Pulmonary artery endothelial cell (primary cell): Measurements from ENCODE around the gene GMEB1. TPM values are rescaled to one million over a fixed set of nuclear protein-coding genes. Genes with fewer than 3 reads are reported as not detected.
"Not testable (repeated sequence)": the region's sequence is repeated elsewhere in the genome, so short reads cannot be mapped to it uniquely, and the experiment has no call there.

Source experiments
- DNase-seq: peaks from one replicate; pipeline ENCODE4 v3.0.0-alpha.2; 2011; ENCODE audit warnings: low read depth, low spot score
- total RNA-seq: library from RNA; depleted of rRNA; stranded (reverse); fragments of >200 nt; gene quantifications from 2 replicates; pipeline ENCODE4 v1.2.3, GENCODE V29; 2014

GMEB1 gene
- total RNA-seq, 1 donor from 2014 or later, result 8.4 TPM

DNA sequence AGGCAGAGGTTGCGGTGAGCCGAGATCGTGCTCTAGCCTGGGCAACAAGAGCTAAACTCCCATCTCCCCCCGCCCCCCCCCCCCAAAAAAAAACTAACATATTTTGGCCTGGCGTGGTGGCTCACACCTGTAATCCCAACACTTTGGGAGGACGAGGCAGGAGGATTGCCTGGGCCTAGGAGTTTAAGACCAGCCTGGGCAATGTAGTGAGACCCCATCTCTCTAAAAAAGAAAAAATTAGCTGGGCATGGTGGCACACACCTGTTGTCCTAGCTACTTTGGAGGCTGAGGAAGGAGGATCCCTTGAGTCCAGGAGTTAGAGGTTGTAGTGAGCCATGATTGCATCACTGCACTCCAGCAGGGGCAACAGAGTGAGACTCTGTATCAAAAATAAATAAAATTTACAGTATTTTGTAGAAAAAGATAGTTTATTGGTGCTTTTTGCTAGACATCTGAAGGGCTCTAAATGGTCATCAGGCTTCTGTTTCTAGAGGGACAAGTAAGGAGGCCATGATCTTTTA is 77.1 kb downstream of the GMEB1 start:
- DNase-seq, result no peak

DNA sequence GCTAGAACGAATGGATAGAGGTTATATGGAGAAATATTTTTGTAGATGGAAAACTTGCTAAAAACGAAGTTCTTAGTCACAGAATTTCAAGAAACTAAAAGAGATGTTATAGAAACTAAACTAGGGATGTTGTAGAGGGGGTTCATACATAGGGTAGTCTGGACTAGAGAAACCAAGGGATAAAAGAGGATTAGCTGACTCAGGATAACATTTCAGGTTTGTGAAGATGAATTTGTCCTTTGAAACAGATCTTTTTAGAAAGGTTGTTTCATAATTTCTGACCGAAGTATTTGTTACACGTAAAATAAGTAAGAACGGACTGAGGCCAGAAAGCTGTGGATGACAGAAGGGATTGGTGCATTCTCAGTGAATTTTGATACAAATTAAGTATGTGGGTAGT is 81.7 kb downstream of the GMEB1 start:
- no peak for DNase-seq

DNA sequence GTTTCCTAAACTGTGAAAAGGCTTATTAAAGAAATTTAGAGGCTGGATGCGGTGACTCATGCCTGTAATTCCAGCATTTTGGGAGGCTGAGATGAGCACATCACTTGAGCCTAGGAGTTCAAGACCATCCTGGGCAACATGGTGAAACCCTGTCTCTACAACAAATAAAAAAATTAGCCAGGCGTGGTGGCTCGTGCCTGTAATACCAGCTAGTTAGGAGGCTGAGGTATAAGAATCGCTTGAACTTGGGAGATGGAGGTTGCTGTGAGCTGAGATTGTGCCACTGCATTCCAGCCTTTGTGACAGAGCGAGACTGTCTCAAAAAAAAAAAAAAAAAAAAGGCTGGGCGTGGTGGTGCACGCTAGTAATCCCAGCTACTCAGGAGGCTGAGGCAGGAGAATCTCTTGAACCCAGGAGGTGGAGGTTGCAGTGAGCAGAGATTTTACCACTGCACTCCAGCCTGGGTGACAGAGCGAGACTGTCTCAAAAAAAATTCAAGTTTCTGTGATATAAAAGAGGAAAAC is 82.2 kb downstream of the GMEB1 start:
- DNase-seq, result not testable (repeated sequence)

DNA sequence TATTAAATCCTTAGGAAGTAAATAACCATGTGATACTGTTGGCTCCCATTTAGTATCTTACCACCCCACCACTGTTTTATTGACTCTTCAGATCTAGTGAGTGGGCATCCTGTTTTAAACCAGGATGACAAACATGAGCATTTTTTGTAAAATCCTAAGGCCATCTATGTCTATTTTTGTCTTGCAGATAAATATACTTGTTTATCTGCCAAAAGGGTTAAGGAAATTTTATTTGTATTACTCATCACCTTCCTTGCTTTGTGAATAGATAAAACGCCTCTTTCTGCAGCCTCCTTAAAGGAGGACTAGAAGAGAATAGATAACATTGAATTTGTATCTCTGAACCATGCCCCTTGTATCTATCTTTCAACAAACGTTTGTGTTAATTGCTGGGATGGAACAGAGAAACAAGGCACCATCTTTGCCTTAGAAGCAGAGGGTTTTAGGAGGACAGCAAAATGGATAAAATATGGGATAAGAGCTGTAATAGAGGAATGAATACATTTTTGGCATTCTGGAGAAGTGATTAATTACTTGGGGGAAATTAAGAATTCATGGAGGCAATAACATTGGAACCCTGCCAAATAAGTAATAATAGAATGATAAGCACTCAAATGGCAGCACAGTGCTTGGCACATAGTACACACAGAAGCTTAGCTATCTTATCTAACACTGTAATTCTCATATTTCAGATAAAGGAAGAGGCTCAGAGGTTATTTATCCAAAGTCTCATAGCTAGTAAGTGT is 82.9 kb downstream of the GMEB1 start:
- no peak for DNase-seq

DNA sequence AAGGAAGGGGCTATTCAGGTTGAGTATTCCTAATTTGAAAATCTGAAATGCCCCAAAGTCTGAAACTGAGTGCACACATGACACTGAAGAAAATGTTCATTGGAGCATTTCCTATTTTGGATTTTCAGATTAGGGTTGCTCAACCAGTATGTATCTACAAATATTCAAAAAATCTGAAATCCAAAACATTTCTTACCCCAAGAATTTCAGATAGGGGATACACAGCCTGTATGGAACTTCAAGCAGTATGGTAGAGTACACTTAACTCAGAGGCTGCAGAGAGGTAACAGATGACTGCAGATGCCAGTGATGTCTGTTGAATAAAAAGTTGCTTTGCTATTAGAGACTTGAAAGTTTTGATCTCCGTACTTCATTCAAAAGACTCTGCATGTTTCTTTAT is 87.1 kb downstream of the GMEB1 start:
- no peak for DNase-seq

DNA sequence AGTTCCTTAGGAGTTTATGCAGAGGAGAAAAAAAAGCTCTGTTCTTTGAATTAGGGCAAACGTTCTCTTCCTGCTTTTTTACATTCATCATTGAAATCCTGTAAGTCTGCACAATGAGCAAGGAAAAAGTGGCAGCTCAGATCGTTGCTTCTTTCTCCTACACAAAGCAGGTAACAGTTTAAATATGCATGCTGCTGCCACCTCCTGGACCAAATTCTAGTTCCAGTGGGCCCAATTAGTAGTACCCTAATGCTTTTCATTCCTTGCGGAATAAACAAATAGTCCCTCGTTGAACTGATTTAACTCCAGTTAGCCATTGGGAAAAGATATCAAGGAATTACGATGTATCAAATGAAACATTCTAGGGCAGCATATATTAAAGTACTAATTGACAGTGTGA is 88.3 kb downstream of the GMEB1 start:
- no peak for DNase-seq

DNA sequence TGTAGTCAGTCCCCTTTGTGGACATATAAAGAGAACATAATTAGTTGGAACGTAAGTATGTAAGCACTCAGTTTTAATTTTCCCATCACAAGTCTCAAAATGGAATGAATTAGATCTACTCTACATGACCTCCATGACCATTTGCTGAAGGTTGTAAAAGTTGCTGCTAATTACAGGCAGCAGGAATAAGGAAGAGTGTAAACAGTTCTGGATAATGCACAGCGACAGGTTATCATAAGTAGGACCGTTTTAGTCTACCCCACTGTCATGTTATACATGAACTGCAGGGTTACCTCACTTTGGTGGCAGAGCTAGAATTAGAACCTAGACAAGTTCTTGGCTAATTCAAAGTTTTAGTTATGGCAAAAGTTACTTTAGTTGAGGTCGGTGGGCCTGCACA is 89.8 kb downstream of the GMEB1 start:
- no peak for DNase-seq

DNA sequence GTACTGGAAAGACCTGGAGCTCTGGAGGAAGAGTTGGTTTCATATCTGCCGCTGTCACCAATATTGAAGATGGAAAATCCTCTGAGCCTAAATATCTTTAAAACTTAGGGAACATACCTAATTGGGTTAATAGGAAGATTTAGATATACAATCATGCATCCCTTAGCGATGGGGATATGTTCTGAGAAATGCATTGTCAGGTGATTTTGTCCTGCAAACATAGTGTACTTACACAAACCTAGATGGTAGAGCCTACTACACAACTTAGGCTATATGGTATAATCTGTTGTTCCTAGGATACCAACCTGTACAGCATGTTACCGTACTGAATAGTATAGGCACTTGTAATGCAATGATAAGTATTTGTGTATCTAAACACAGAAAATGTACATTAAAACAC is 90.7 kb downstream of the GMEB1 start:
- DNase-seq, result no peak

DNA sequence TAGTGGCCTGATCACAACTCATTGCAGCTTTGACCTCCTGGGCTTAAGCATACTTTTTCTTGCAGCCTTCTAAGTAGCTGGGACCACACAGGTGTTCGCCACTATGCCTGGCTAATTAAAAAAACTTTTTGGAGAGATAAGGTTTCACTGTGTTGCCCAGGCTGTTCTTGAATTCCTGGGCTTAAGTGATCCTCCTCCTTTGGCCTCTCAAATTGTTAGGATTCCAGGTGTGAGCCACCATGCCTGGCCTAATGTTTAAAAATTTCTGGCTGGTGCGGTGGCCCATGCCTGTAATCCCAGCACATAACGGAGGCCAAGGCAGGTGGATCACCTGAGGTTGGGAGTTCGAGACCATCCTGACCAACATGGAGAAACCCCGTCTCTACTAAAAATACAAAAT is 92.6 kb downstream of the GMEB1 start:
- DNase-seq, result no peak

DNA sequence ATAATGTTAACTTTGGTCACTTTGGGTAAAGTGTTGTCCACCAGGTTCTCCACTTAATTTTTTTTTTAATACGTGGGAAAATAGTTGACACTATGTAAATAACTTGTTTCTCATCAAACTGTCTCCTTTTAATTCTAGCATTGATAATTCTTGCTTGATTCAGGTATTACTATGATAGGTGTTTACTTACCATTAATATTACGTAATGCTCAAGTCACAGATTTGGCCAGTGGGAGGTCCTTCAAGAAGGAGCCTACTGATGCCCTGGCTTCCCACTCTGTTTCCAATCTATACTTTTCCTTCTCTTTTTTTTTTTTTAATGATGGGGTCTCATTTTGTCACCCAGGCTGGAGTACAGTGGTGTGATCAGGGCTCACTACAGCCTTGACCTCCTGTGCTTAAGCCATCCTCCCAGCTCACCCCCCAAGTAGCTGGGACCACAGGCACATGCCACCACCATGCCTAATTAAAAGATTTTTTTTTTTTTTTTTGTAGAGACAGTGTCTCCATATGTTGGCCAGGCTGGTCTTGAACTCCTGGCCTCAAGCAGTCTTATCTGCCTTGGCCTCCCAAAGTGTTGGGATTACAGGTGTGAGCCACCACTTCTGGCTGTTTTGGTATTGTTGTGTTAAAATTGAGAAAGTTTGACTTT is 98.1 kb downstream of the GMEB1 start:
- no peak for DNase-seq

Other genes with a start within 250 kb of the GMEB1 start
- gene RCC1, start 162.7 kb upstream of the GMEB1 start, total RNA-seq, result 89.9 and 129 TPM in 2 replicates
- gene TRNAU1AP, start 115.7 kb upstream of the GMEB1 start, total RNA-seq, result 26.8 and 27.8 TPM in 2 replicates
- gene RAB42, start 76.5 kb upstream of the GMEB1 start, total RNA-seq, result 1.7 and 2.0 TPM in 2 replicates
- gene TAF12, start 25.7 kb upstream of the GMEB1 start, total RNA-seq, result 35.3 and 36.9 TPM in 2 replicates
- not detected in 2 replicates for gene RNU11, start 20.2 kb upstream of the GMEB1 start, total RNA-seq
- gene YTHDF2, start 68.2 kb downstream of the GMEB1 start, total RNA-seq, result 91.9 and 96.8 TPM in 2 replicates
- gene OPRD1, start 143.4 kb downstream of the GMEB1 start, total RNA-seq, result not detected in 2 replicates
- gene EPB41, start 245.8 kb downstream of the GMEB1 start, total RNA-seq, result 18.6 and 32.8 TPM in 2 replicates